Endothelial cell of hepatic sinusoid (primary cell): ENCODE data around the gene TRPM2.

Experiments
- in situ Hi-C: cut with HindIII; loops from 2 replicates; pipeline ENCODE4 v1.10.0; 2017; ENCODE audit warnings: low sequenced_read_pairs

Gene TRPM2

GRCh38 chr21:44321846-44322450, 31.5 kb upstream of the TRPM2 start:
- in situ Hi-C loops, result no loop called here

- in situ Hi-C loops, result no loop called here
These were observed 30.6 kb upstream of the TRPM2 start for GRCh38 chr21:44322621-44323325.

- in situ Hi-C loops, result no loop called here
These were observed 29.8 kb upstream of the TRPM2 start for GRCh38 chr21:44323591-44323990.

GRCh38 chr21:44324106-44324853, 29.1 kb upstream of the TRPM2 start:
- in situ Hi-C loops, result no loop called here

GRCh38 chr21:44324854-44325107, 28.6 kb upstream of the TRPM2 start:
- in situ Hi-C loops, result no loop called here

GRCh38 chr21:44325386-44326271, 27.8 kb upstream of the TRPM2 start:
- in situ Hi-C loops, result no loop called here

GRCh38 chr21:44326272-44326647, 27.2 kb upstream of the TRPM2 start:
- in situ Hi-C loops, result no loop called here

GRCh38 chr21:44326716-44327602, 26.5 kb upstream of the TRPM2 start:
- in situ Hi-C loops, result no loop called here

GRCh38 chr21:44327603-44327974, 25.8 kb upstream of the TRPM2 start:
- in situ Hi-C loops, result no loop called here

GRCh38 chr21:44328242-44328895, 25.1 kb upstream of the TRPM2 start:
- in situ Hi-C loops, result no loop called here

GRCh38 chr21:44329086-44329889, 24.1 kb upstream of the TRPM2 start:
- in situ Hi-C loops, result no loop called here

GRCh38 chr21:44329971-44330681, 23.3 kb upstream of the TRPM2 start:
- in situ Hi-C loops, result no loop called here

GRCh38 chr21:44330698-44331097, 22.7 kb upstream of the TRPM2 start:
- in situ Hi-C loops, result no loop called here

GRCh38 chr21:44331209-44331608, 22.2 kb upstream of the TRPM2 start:
- in situ Hi-C loops, result no loop called here

GRCh38 chr21:44331650-44332307, 21.6 kb upstream of the TRPM2 start:
- in situ Hi-C loops, result no loop called here

- in situ Hi-C loops, result no loop called here
These were observed 21.0 kb upstream of the TRPM2 start for GRCh38 chr21:44332383-44332782.

GRCh38 chr21:44332965-44333364, 20.5 kb upstream of the TRPM2 start:
- in situ Hi-C loops, result no loop called here
